ENCODE measurements around the gene NSD2. TPM values are rescaled to one million over a fixed set of nuclear protein-coding genes. Genes with fewer than 3 reads are reported as not detected.
A peak's percentile ranks its signal among the peaks of the same experiment; 100 is the strongest.

Gene NSD2
- total RNA-seq, 1 donor from 2014 or later = 176 TPM

DNA sequence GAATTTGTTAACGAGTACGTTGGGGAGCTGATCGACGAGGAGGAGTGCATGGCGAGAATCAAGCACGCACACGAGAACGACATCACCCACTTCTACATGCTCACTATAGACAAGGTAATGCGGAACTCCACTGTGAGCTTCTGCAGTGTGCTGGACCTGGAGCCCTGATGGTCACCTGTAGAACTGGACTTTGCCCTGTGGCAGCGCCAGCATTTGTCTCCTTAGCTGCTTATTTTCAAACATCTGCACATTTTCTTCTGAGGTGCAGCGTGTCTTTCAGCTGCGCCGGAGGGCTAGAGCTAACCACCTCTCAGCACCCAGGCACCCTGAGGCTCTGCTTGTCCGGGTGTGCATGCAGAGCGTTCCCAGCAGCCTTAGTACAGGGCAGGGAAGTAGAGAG, 89.8 kb downstream of the NSD2 start:
- Mint-ChIP-seq H3K4me3 (peak overlapping the region; percentile 28), H3K4me1 (peaks cover 17% of the 10 kb centered on the region), H3K9me3 (no peaks in the 10 kb centered on the region), H3K27ac (no peak overlapping the region), H3K36me3 (peaks cover 74% of the 10 kb centered on the region), H3K27me3 (ENCODE audit: insufficient read depth, low read depth) (peaks cover 4% of the 10 kb centered on the region)
- no peaks in the 10 kb centered on the region for H3K9me3 ChIP-seq (ENCODE audit: low read depth)
- H3K4me2 ChIP-seq = no peak overlapping the region
- H2AFZ ChIP-seq (replicated peaks) = no peak overlapping the region
- no peaks in the 10 kb centered on the region for H3K27me3 ChIP-seq
- no peak overlapping the region for H3K9ac ChIP-seq
- TF ChIP-seq EZH2phosphoT487 (IDR thresholded peaks at IDR 0.05) (no peak), EZH2 (IDR thresholded peaks at IDR 0.05) (no peak)
- TF ChIP-seq, protein P1, sequence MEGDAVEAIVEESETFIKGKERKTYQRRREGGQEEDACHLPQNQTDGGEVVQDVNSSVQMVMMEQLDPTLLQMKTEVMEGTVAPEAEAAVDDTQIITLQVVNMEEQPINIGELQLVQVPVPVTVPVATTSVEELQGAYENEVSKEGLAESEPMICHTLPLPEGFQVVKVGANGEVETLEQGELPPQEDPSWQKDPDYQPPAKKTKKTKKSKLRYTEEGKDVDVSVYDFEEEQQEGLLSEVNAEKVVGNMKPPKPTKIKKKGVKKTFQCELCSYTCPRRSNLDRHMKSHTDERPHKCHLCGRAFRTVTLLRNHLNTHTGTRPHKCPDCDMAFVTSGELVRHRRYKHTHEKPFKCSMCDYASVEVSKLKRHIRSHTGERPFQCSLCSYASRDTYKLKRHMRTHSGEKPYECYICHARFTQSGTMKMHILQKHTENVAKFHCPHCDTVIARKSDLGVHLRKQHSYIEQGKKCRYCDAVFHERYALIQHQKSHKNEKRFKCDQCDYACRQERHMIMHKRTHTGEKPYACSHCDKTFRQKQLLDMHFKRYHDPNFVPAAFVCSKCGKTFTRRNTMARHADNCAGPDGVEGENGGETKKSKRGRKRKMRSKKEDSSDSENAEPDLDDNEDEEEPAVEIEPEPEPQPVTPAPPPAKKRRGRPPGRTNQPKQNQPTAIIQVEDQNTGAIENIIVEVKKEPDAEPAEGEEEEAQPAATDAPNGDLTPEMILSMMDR (IDR thresholded peaks at IDR 0.05) = no peak
- no peak for DNase-seq (ENCODE audit: low spot score)
- peaks cover 5% of the 10 kb centered on the region for H3K79me2 ChIP-seq (ENCODE audit: low read depth)
- no peaks in the 10 kb centered on the region for H3K4me1 ChIP-seq
- H3K4me3 ChIP-seq = no peak overlapping the region
- peaks cover 14% of the 10 kb centered on the region for H4K20me1 ChIP-seq (ENCODE audit: low read depth)
- no peak overlapping the region for H3K27ac ChIP-seq
- peaks cover 5% of the 10 kb centered on the region for H3F3A ChIP-seq (ENCODE audit: low read depth)
- H3K36me3 ChIP-seq = peaks cover 4% of the 10 kb centered on the region

DNA sequence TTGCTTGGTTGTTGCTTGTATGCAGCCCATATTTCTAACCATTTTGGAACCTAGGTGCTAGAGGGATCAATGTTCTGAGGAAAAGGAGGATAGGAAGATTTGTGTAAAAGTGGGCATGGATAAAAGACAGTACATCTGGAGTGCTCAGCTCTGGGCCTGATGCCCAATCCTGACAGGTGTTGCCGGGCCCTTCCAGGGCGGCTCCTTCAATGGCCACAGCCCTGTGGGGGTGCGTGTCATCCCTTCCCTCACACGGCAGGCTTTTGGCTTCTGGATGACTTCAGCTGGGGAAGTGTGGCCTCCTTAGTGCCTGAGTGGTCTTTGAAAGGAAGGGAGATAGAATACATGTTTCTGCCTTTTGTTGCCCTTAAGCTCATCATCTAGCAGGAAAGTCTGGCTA, 90.4 kb downstream of the NSD2 start:
- Mint-ChIP-seq H3K4me1 (peaks cover 17% of the 10 kb centered on the region), H3K9me3 (no peaks in the 10 kb centered on the region), H3K4me3 (no peak overlapping the region), H3K27me3 (ENCODE audit: insufficient read depth, low read depth) (peaks cover 4% of the 10 kb centered on the region), H3K27ac (no peak overlapping the region), H3K36me3 (peaks cover 73% of the 10 kb centered on the region)
- Histone ChIP-seq H3K27me3 (no peaks in the 10 kb centered on the region), H3F3A (ENCODE audit: low read depth) (peaks cover 5% of the 10 kb centered on the region), H3K27ac (no peak overlapping the region), H3K9ac (no peak overlapping the region), H2AFZ (replicated peaks) (no peak overlapping the region), H3K36me3 (peaks cover 4% of the 10 kb centered on the region), H3K4me3 (no peak overlapping the region), H4K20me1 (ENCODE audit: low read depth) (peaks cover 14% of the 10 kb centered on the region), H3K4me2 (no peak overlapping the region), H3K79me2 (ENCODE audit: low read depth) (peaks cover 5% of the 10 kb centered on the region), H3K4me1 (no peaks in the 10 kb centered on the region), H3K9me3 (ENCODE audit: low read depth) (no peaks in the 10 kb centered on the region)
- DNase-seq (ENCODE audit: low spot score) = no peak
- TF ChIP-seq EZH2phosphoT487 (IDR thresholded peaks at IDR 0.05) = no peak
- TF ChIP-seq, protein P1 (IDR thresholded peaks at IDR 0.05) = no peak
- no peak for TF ChIP-seq EZH2 (IDR thresholded peaks at IDR 0.05)

DNA sequence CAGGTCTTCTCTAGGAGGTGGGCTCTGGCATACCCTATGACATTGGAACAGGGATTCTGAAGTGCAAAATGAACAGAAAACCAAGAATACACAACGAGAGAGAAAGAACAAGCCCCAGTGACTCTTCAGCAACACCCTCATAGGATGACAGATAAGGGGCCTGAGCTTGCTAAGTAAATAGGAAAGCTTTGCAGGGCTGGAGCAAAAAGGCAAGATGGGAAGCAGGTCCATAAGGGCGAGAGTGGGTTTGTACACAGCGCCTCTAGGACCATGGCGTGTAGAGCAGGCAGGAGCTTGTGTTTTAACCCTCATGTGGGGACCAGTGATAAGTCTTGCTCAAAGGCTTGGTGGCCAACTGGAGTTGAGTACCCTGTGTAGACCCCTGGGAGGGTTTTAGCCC, 91.8 kb downstream of the NSD2 start:
- H3K27me3 Mint-ChIP-seq (ENCODE audit: insufficient read depth, low read depth) = peaks cover 4% of the 10 kb centered on the region
- no peak overlapping the region for H3K9ac ChIP-seq
- H3K36me3 Mint-ChIP-seq = peaks cover 74% of the 10 kb centered on the region
- DNase-seq (ENCODE audit: low spot score) = no peak
- H4K20me1 ChIP-seq (ENCODE audit: low read depth) = peaks cover 14% of the 10 kb centered on the region
- no peak overlapping the region for H3K4me3 Mint-ChIP-seq
- no peak overlapping the region for H3K4me2 ChIP-seq
- H3K27ac Mint-ChIP-seq = no peak overlapping the region
- H3K4me3 ChIP-seq = no peak overlapping the region
- no peaks in the 10 kb centered on the region for H3K9me3 Mint-ChIP-seq
- no peak overlapping the region for H2AFZ ChIP-seq (replicated peaks)
- H3K36me3 ChIP-seq = peaks cover 4% of the 10 kb centered on the region
- H3K4me1 Mint-ChIP-seq = peaks cover 14% of the 10 kb centered on the region
- H3K79me2 ChIP-seq (ENCODE audit: low read depth) = peaks cover 11% of the 10 kb centered on the region
- H3F3A ChIP-seq (ENCODE audit: low read depth) = peaks cover 5% of the 10 kb centered on the region
- TF ChIP-seq, protein P1 (IDR thresholded peaks at IDR 0.05) = no peak
- TF ChIP-seq EZH2phosphoT487 (IDR thresholded peaks at IDR 0.05) (no peak), EZH2 (IDR thresholded peaks at IDR 0.05) (no peak)
- no peak overlapping the region for H3K27ac ChIP-seq
- no peaks in the 10 kb centered on the region for H3K27me3 ChIP-seq
- no peaks in the 10 kb centered on the region for H3K4me1 ChIP-seq
- H3K9me3 ChIP-seq (ENCODE audit: low read depth) = no peaks in the 10 kb centered on the region
